ENCODE measurements around the gene CRACR2B. TPM values are rescaled to one million over a fixed set of nuclear protein-coding genes. Genes with fewer than 3 reads are reported as not detected.
A peak's percentile ranks its signal among the peaks of the same experiment; 100 is the strongest.

CRACR2B gene
- total and polyA plus RNA-seq, 2 of the 13 experiments (the other 11 are each of a cell fraction or from before 2014, with no cell fraction given): 14.9 to 21.0 TPM

GRCh38 chr11:838441-839279 is 10.9 kb downstream of the CRACR2B start (continued):
- TF ChIP-seq ATF6 (CRISPR knock-in tag; conservative IDR thresholded peaks at IDR 0.05) (no peak), USF2 (IDR thresholded peaks at IDR 0.05; ENCODE audit: low read depth, low read length) (peak; percentile 51), USF2 (CRISPR knock-in tag; IDR thresholded peaks at IDR 0.05; ENCODE audit: borderline replicate concordance) (peak; percentile 76; the same call in 1 of the 2 replicates), GABPB1 (CRISPR knock-in tag; IDR thresholded peaks at IDR 0.05) (peak; percentile 62), PREB (CRISPR knock-in tag; IDR thresholded peaks at IDR 0.05) (no peak), ZNF563 (CRISPR knock-in tag; IDR thresholded peaks at IDR 0.05) (peak; percentile 39; the same call in 1 of the 2 replicates), MAF1 (CRISPR knock-in tag; IDR thresholded peaks at IDR 0.05; ENCODE audit: borderline replicate concordance) (no peak), ZFP90 (CRISPR knock-in tag; IDR thresholded peaks at IDR 0.05; ENCODE audit: borderline replicate concordance) (no peak), HMGA1 (CRISPR knock-in tag; conservative IDR thresholded peaks at IDR 0.05) (no peak), ARID2 (CRISPR knock-in tag; IDR thresholded peaks at IDR 0.05; ENCODE audit: borderline replicate concordance) (no peak), ZNF205 (CRISPR knock-in tag; IDR thresholded peaks at IDR 0.05) (0 out of 2 replicates have a peak, but pooled peaks have one; percentile 42), SRY (CRISPR knock-in tag; IDR thresholded peaks at IDR 0.05) (0 out of 2 replicates have a peak, but pooled peaks have one; percentile 56), ZNF354B (CRISPR knock-in tag; IDR thresholded peaks at IDR 0.05) (no peak), XRCC5 (optimal IDR thresholded peaks at IDR 0.05; ENCODE audit: low read length) (peak; percentile 79), SOX13 (IDR thresholded peaks at IDR 0.05) (no peak), SOX13 (CRISPR knock-in tag; conservative IDR thresholded peaks at IDR 0.05 in 1 of 2, IDR thresholded peaks at IDR 0.05 in 1 of 2) (peak in 1 of 2 experiments; percentile 52; a peak in 1 of 4 replicates), THAP9 (CRISPR knock-in tag; IDR thresholded peaks at IDR 0.05; ENCODE audit: borderline replicate concordance) (peak; percentile 62; the same call in 1 of the 2 replicates), EEA1 (CRISPR knock-in tag; IDR thresholded peaks at IDR 0.05; ENCODE audit: borderline replicate concordance) (no peak), SP4 (CRISPR knock-in tag; IDR thresholded peaks at IDR 0.05) (peak; percentile 74), HHEX (CRISPR knock-in tag; IDR thresholded peaks at IDR 0.05) (no peak), ZNF768 (CRISPR knock-in tag; IDR thresholded peaks at IDR 0.05) (no peak; the same call in 1 of the 2 replicates), ZKSCAN1 (IDR thresholded peaks at IDR 0.05; ENCODE audit: low read length) (no peak)

All from HepG2 (cell line).